Nephron progenitor cell (in vitro differentiated cells): ENCODE data around the gene ZBTB49.

Experiments
- DNase-seq: peaks from one replicate; pipeline ENCODE4 v3.0.0; 2021
- H3K27ac Mint-ChIP-seq: 2 replicates; pipeline ENCODE4 v1.8.0; 2021; ENCODE audit warnings: mild to moderate bottlenecking, moderate library complexity, mixed read lengths
- H3K27me3 Mint-ChIP-seq: 2 replicates; pipeline ENCODE4 v1.8.0; 2021; ENCODE audit warnings: mild to moderate bottlenecking, low read depth, mixed read lengths; ENCODE audit not compliant: poor library complexity
- H3K36me3 Mint-ChIP-seq: 2 replicates; pipeline ENCODE4 v1.8.0; 2021; ENCODE audit warnings: low read depth, mixed read lengths
- H3K4me1 Mint-ChIP-seq: 2 replicates; pipeline ENCODE4 v1.8.0; 2021; ENCODE audit warnings: mixed read lengths
- H3K4me3 Mint-ChIP-seq: 2 replicates; pipeline ENCODE4 v1.8.0; 2021; ENCODE audit warnings: mild to moderate bottlenecking, moderate library complexity, mixed read lengths
- H3K9me3 Mint-ChIP-seq: 2 replicates; pipeline ENCODE4 v1.8.0; 2021; ENCODE audit warnings: mild to moderate bottlenecking, moderate library complexity, mixed read lengths
- CTCF ChIP-seq: fragments of 200-600 bp; sonication (generic); IDR thresholded peaks from 2 replicates; pipeline ENCODE4 v1.5.0; 2021; ENCODE audit warnings: antibody characterized with exemption

ZBTB49 gene

GRCh38 chr4:4271912-4272311 is 18.1 kb upstream of the ZBTB49 start:
- H3K4me3 Mint-ChIP-seq = no peak overlapping the region
- peaks cover 6% of the 10 kb centered on the region for H3K27me3 Mint-ChIP-seq
- H3K9me3 Mint-ChIP-seq = no peaks in the 10 kb centered on the region
- H3K4me1 Mint-ChIP-seq = no peaks in the 10 kb centered on the region
- no peak for DNase-seq
- H3K36me3 Mint-ChIP-seq = peaks cover 50% of the 10 kb centered on the region
- H3K27ac Mint-ChIP-seq = no peak overlapping the region
- TF ChIP-seq CTCF = no peak

- TF ChIP-seq CTCF = no peak
- no peak for DNase-seq
- Mint-ChIP-seq H3K36me3 (peaks cover 47% of the 10 kb centered on the region), H3K4me1 (no peaks in the 10 kb centered on the region), H3K9me3 (no peaks in the 10 kb centered on the region), H3K27ac (no peak overlapping the region), H3K27me3 (peaks cover 6% of the 10 kb centered on the region), H3K4me3 (no peak overlapping the region)
These were observed 15.8 kb upstream of the ZBTB49 start for GRCh38 chr4:4274226-4274625.

GRCh38 chr4:4277531-4277930 is 12.5 kb upstream of the ZBTB49 start:
- H3K27me3 Mint-ChIP-seq = peaks cover 4% of the 10 kb centered on the region
- TF ChIP-seq CTCF = no peak
- no peak for DNase-seq
- H3K9me3 Mint-ChIP-seq = no peaks in the 10 kb centered on the region
- H3K36me3 Mint-ChIP-seq = peaks cover 54% of the 10 kb centered on the region
- H3K4me3 Mint-ChIP-seq = no peak overlapping the region
- peak overlapping the region; percentile 38 for H3K27ac Mint-ChIP-seq
- no peaks in the 10 kb centered on the region for H3K4me1 Mint-ChIP-seq

GRCh38 chr4:4281787-4282186 is 8.3 kb upstream of the ZBTB49 start:
- H3K27ac Mint-ChIP-seq = no peak overlapping the region
- peaks cover 56% of the 10 kb centered on the region for H3K36me3 Mint-ChIP-seq
- no peak for TF ChIP-seq CTCF
- H3K27me3 Mint-ChIP-seq = peaks cover 3% of the 10 kb centered on the region
- no peak for DNase-seq
- no peak overlapping the region for H3K4me3 Mint-ChIP-seq
- no peaks in the 10 kb centered on the region for H3K9me3 Mint-ChIP-seq
- no peaks in the 10 kb centered on the region for H3K4me1 Mint-ChIP-seq

- DNase-seq = no peak
- no peak for TF ChIP-seq CTCF
- Mint-ChIP-seq H3K27me3 (peaks cover 7% of the 10 kb centered on the region), H3K4me1 (peaks cover 16% of the 10 kb centered on the region), H3K9me3 (no peaks in the 10 kb centered on the region), H3K27ac (no peak overlapping the region), H3K4me3 (no peak overlapping the region), H3K36me3 (peaks cover 51% of the 10 kb centered on the region)
These were observed 5.0 kb upstream of the ZBTB49 start for GRCh38 chr4:4284827-4285618.

- peaks cover 4% of the 10 kb centered on the region for H3K27me3 Mint-ChIP-seq
- peaks cover 29% of the 10 kb centered on the region for H3K4me1 Mint-ChIP-seq
- H3K9me3 Mint-ChIP-seq = no peaks in the 10 kb centered on the region
- H3K27ac Mint-ChIP-seq = no peak overlapping the region
- DNase-seq = no peak
- no peak for TF ChIP-seq CTCF
- H3K36me3 Mint-ChIP-seq = peaks cover 27% of the 10 kb centered on the region
- peak overlapping the region; percentile 40 for H3K4me3 Mint-ChIP-seq
These were observed 2.0 kb upstream of the ZBTB49 start for GRCh38 chr4:4288098-4288497.
